AG10803 (cell line): ENCODE measurements around the gene VEZT.
"Not testable (repeated sequence)": the region's sequence is repeated elsewhere in the genome, so short reads cannot be mapped to it uniquely, and the experiment has no call there.

ENCODE experiments used
- DNase-seq: peaks from one replicate; pipeline ENCODE4 v3.0.0; 2010; ENCODE audit warnings: low read depth
- H3K4me3 ChIP-seq: 2 replicates; pipeline ENCODE4 v1.5.1; 2011; ENCODE audit warnings: mild to moderate bottlenecking, low read length, control low read depth
- CTCF ChIP-seq: conservative IDR thresholded peaks from 2 replicates; pipeline ENCODE4 v1.5.1; 2011; ENCODE audit warnings: mild to moderate bottlenecking, low read length, control low read depth, inconsistent platforms

Gene VEZT

GRCh38 chr12:95224202-95225170 lies 6.9 kb downstream of the VEZT start:
- no peak for TF ChIP-seq CTCF
- H3K4me3 ChIP-seq = no peak overlapping the region
- peak; percentile 69 for DNase-seq

GRCh38 chr12:95225645-95226212 lies 8.1 kb downstream of the VEZT start:
- no peak overlapping the region for H3K4me3 ChIP-seq
- no peak for DNase-seq
- TF ChIP-seq CTCF = no peak

GRCh38 chr12:95227818-95228356 lies 10.3 kb downstream of the VEZT start:
- DNase-seq = no peak
- no peak for TF ChIP-seq CTCF

GRCh38 chr12:95228617-95229016 lies 11.0 kb downstream of the VEZT start:
- DNase-seq = no peak

More at GRCh38 chr12:95227818-95228356, 10.3 kb downstream of the VEZT start:
- no peak overlapping the region for H3K4me3 ChIP-seq

GRCh38 chr12:95229636-95230035 lies 12.0 kb downstream of the VEZT start:
- H3K4me3 ChIP-seq = no peak overlapping the region
- no peak for DNase-seq
- no peak for TF ChIP-seq CTCF

More at GRCh38 chr12:95228617-95229016, 11.0 kb downstream of the VEZT start:
- no peak for TF ChIP-seq CTCF
- no peak overlapping the region for H3K4me3 ChIP-seq

- DNase-seq = no peak
- TF ChIP-seq CTCF = no peak
Observed at GRCh38 chr12:95230313-95230712, 12.7 kb downstream of the VEZT start.

GRCh38 chr12:95231190-95231589 lies 13.6 kb downstream of the VEZT start:
- DNase-seq = no peak
- no peak for TF ChIP-seq CTCF
- no peak overlapping the region for H3K4me3 ChIP-seq

More at GRCh38 chr12:95230313-95230712, 12.7 kb downstream of the VEZT start:
- no peak overlapping the region for H3K4me3 ChIP-seq

- not testable (repeated sequence) for DNase-seq, H3K4me3 ChIP-seq
Observed at GRCh38 chr12:95234187-95234586, 16.6 kb downstream of the VEZT start.

- not testable (repeated sequence) for H3K4me3 ChIP-seq
Observed at GRCh38 chr12:95235621-95236020, 18.0 kb downstream of the VEZT start.

More at GRCh38 chr12:95235621-95236020, 18.0 kb downstream of the VEZT start:
- not testable (repeated sequence) for DNase-seq
